Aorta (tissue), 5 donors: ENCODE measurements around the gene ZNF98. TPM values are rescaled to one million over a fixed set of nuclear protein-coding genes. Genes with fewer than 3 reads are reported as not detected.

Source experiments
- ATAC-seq: fragments of 200-7000 bp; cut with Tn5 transposase; one replicate; pipeline ENCODE4 v1.9.1; 2022; ENCODE audit warnings: moderate library complexity; ENCODE audit not compliant: low FRiP score
- DNase-seq, 2 donors: peaks; one replicate each; pipeline ENCODE4 v3.0.0-alpha.2; 2020
- H3K27ac ChIP-seq, 2 donors: one replicate each; pipeline ENCODE4 v1.5.1; 2013; ENCODE audit warnings: low read length in 2 of 2, mild to moderate bottlenecking in 2 of 2, moderate library complexity in 2 of 2, control low read depth in 1 of 2, inconsistent platforms in 1 of 2, low read depth in 1 of 2
- H3K27me3 ChIP-seq, 2 donors: one replicate each; pipeline ENCODE4 v1.6.1; 2013; ENCODE audit warnings: control low read depth in 1 of 2, low read length in 1 of 2, mild to moderate bottlenecking in 1 of 2, moderate library complexity in 1 of 2; ENCODE audit not compliant: insufficient read depth in 2 of 2, control insufficient read depth in 1 of 2
- H3K36me3 ChIP-seq, 2 donors: one replicate each; pipeline ENCODE4 v1.6.1; 2013; ENCODE audit warnings: control low read depth in 1 of 2, low read length in 1 of 2, mild to moderate bottlenecking in 1 of 2; ENCODE audit not compliant: insufficient read depth in 2 of 2, control insufficient read depth in 1 of 2
- H3K4me1 ChIP-seq, 2 donors: one replicate each; pipeline ENCODE4 v1.6.1; 2013; ENCODE audit warnings: low read length in 2 of 2, control low read depth in 1 of 2, mild to moderate bottlenecking in 1 of 2, moderate library complexity in 1 of 2; ENCODE audit not compliant: insufficient read depth in 2 of 2, control insufficient read depth in 1 of 2
- H3K4me3 ChIP-seq, 2 donors: one replicate each; pipeline ENCODE4 v1.5.1; 2013; ENCODE audit warnings: low read length in 2 of 2, control low read depth in 1 of 2, mild to moderate bottlenecking in 1 of 2
- H3K9me3 ChIP-seq: one replicate; pipeline ENCODE4 v1.6.1; 2013; ENCODE audit warnings: mild to moderate bottlenecking, low read length; ENCODE audit not compliant: control insufficient read depth
- WGBS, 2 donors: extraction: QIAGEN DNeasy Blood & Tissue Kit; methylation state at CpG; one replicate each; pipeline ENCODE4 v1.1.7; 2013; 5-methylcytosine and 5-hydroxymethylcytosine counted together
- intact Hi-C, 2 donors: fragments of 100-400 bp; cut with DNase I; formaldehyde crosslinking; loops; one replicate each; pipeline versions ENCODE4 v1.14.2 to v1.15.0; 2022
- long read RNA-seq, 2 donors: library from polyadenylated mRNA; unstranded; transcript quantifications; one replicate each; pipeline ENCODE4 v2.0.0, GENCODE V29; 2020 to 2021
- polyA plus RNA-seq, 2 donors: library from polyadenylated mRNA; stranded (reverse); fragments of 200-250 nt; gene quantifications; one replicate each; pipeline ENCODE4 v1.2.3, GENCODE V29; 2013
- total RNA-seq, 2 donors: library from RNA; stranded (reverse); fragmentation: NEBNext Ultra II Directional; extraction: Animal tissue kit (Norgen Biotek cat#: 25700); gene quantifications; one replicate each; pipeline ENCODE4 v1.2.1, GENCODE V29; 2021
- donor health status: healthy with polysubstance abuse.
- donor health status: Bipolar disorder and iron deficiency.
- donor health status: DM: no; HTN: no; CAD: no.
- donor health status: DM: no; HTN: no; CAD: no.
- donor health status: DM: yes; HTN: yes; CAD: no.

The ZNF98 gene
- total RNA-seq: 1 to 10 TPM; 4.4 to 4.9 TPM
- under 1 TPM in 1 of 2 donors, not detected in 1; 0.18 TPM for polyA plus RNA-seq
- long read RNA-seq, donor 1, partial matches to known transcripts: 0 of 8 reads
- long read RNA-seq, donor 1, other reads (novel, unspliced or antisense): 6 of 8 reads
- long read RNA-seq, donor 2, partial matches to known transcripts: 0 of 8 reads
- long read RNA-seq, donor 2, other reads (novel, unspliced or antisense): 8 of 8 reads

DNA sequence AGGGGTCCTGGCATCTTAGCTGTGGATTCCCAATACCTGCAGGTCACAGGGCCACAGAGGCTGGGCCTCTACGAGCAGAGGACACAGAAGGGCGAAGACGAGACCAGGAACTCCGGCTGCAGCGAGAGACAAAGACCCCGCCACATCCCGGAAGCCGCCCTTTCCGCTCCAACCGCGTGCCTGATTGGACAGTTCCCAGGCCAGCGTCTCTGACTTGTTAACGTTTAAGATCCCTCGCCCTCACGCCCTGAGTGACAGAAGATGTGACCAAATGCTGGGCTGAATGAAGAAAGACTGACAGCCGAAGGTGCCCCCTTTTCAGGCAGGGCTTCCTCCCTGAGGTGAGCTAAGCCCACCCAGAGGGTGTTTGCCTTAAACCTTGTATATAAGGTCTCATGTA lies at the start of gene ZNF98:
ZNF98 (minus strand) TSS at position 136 of the 400 bp plus-strand sequence; CDS start at position 14, 122 bp downstream.
- H3K4me3 ChIP-seq: peak within 1 kb of the TSS in 1 of 2 donors; percentile 10
- 2 to 4% methylated on average over 16 of the region's 16 CpGs for WGBS, 2 donors
- intact Hi-C loops: no loop called here

DNA sequence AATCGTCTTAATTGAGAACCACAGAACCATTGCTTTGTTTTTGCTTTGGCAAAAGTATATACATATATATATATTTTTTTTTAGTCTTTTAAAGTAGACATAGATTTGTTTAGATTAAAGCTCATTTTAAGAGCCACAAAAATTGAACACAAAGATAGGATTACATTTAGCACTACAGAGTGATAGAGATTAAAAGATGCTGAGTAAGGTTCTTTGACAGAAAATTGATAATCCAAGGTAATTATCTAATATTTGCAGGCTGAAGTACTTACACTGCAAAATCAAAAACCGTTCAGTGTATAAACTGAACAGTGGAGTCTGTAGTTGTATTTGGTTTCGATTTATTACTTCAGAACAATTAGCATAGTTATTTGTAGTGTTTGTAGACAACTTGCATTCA lies 24.5 kb upstream of the ZNF98 start:
- DNase-seq (no peak), ATAC-seq (no peak)
- Histone ChIP-seq H3K27me3 (no peaks in the 10 kb centered on the region), H3K4me3 (no peak overlapping the region), H3K27ac (no peak overlapping the region), H3K9me3 (peaks cover 12% of the 10 kb centered on the region), H3K36me3 (no peaks in the 10 kb centered on the region), H3K4me1 (no peaks in the 10 kb centered on the region)
- intact Hi-C loops: no loop called here
- 74 to 78% methylated on average over 3 of the region's 3 CpGs for WGBS, 2 donors

More for the DNA sequence above, at the start of gene ZNF98:
- H3K27me3 ChIP-seq: no peaks in the 10 kb centered on the region
- H3K36me3 ChIP-seq: no peaks in the 10 kb centered on the region
- ATAC-seq (peak; percentile 56), DNase-seq (peak; percentile 53 to 87)
- peaks cover 2% of the 10 kb centered on the region for H3K9me3 ChIP-seq
- H3K27ac ChIP-seq: no peak within 1 kb of the TSS
- no peaks in the 10 kb centered on the region for H3K4me1 ChIP-seq

DNA sequence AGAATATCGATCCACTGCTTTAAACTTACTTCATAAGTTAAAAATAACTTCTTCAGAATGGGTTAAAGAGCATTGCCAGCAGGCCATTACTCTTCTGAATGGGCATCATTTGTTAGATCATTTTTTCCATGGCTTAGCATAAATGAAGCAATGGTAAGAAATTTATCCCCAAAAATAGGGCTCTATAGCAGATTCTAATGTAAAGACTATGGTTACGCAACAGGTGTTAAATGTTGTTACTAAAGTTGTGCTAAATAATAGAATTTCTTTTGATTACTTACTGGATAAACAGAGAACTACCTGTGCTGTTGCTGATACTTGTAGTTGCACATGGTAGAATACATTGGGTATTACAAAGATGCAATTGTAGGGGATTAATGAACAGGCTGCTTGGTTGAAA lies 15.9 kb upstream of the ZNF98 start:
- Histone ChIP-seq H3K27ac (no peak overlapping the region), H3K27me3 (no peaks in the 10 kb centered on the region), H3K4me1 (no peaks in the 10 kb centered on the region), H3K36me3 (no peaks in the 10 kb centered on the region), H3K9me3 (peaks cover 8% of the 10 kb centered on the region), H3K4me3 (no peak overlapping the region)
- intact Hi-C loops: no loop called here
- WGBS, 2 donors: 73 to 93% methylated on average over 2 of the region's 2 CpGs
- DNase-seq (no peak), ATAC-seq (no peak)

DNA sequence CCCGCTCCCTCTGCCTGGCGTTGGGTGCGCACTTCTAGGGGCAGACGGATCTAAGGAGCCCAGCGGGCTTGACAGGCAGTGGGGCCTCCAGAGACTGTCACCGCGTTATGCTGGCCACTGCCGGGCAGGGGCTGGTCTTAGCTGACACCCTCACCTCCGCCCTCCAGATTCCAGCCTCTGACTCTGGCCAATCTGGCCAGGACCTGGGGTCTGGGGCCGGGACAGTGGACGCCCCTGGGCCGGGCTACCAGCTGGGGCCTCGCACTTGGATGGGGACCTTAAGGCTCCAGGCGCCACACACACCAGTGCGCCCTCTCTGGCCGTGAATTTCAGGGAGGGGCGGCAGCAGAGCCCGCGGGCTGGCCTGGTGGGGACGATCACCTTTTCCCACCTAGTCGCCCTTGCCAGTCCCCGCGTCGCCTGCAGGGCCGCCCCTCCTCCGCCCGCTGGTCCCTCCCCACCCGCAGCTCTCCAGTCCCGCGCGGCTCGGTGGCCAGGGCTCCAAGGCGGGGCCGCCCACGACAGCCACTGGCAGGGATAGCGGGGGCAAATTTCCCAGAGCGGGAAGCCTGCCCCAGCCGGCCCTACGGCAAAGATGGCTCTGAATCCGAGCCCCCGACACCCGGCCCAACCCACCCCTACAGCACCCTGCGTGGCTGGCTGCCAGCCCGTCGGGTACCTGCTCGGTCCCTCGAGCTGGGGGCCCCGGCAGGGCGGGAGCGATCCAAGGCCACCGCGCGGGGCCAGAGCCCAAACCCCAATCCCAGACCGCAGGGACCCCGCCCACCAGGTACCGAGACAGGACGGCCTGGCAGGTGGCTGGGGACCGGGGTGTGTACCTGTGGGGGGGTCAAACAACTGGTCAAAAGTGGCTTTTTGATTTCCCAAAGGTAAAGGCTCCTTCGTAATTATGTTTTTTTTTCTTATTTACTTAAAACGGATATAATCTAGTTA lies 6.1 kb upstream of the ZNF98 start:
- no peaks in the 10 kb centered on the region for H3K9me3 ChIP-seq
- H3K27me3 ChIP-seq: no peaks in the 10 kb centered on the region
- intact Hi-C loops: no loop called here
- WGBS, 2 donors: 3 to 5% methylated on average over 52 to 60 of the region's 60 CpGs
- no peak for ATAC-seq
- H3K27ac ChIP-seq: no peak overlapping the region
- H3K4me1 ChIP-seq: no peaks in the 10 kb centered on the region
- H3K4me3 ChIP-seq: peak overlapping the region in 1 of 2 donors; percentile 32
- no peaks in the 10 kb centered on the region for H3K36me3 ChIP-seq
- no peak for DNase-seq

DNA sequence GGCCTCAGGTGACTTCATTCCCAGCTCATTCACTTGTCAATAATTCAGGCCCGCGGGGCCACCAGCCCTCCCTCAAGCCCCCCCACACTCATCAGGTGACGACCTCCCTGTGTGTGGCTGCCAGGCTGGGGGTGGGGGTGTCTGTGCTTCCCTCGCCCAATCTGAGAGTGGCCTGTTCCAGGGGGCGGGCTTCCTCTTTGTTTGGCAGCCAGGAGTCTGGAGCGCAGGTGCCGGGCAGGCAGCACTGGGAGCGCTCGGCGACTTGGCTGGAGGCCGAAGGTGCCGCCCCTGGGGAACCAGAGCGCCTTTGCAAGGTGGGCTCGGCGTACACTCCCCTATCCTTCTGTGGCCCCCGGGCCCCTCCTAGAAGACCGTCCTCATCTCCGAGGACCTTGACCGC lies 5.4 kb upstream of the ZNF98 start:
- no peaks in the 10 kb centered on the region for H3K9me3 ChIP-seq
- H3K27me3 ChIP-seq: no peaks in the 10 kb centered on the region
- H3K4me3 ChIP-seq: peak overlapping the region in 1 of 2 donors; percentile 32
- no peak overlapping the region for H3K27ac ChIP-seq
- no peaks in the 10 kb centered on the region for H3K36me3 ChIP-seq
- 1 to 2% methylated on average over 17 to 19 of the region's 19 CpGs for WGBS, 2 donors
- intact Hi-C loops: no loop called here
- ATAC-seq: peak; percentile 15
- no peak for DNase-seq
- H3K4me1 ChIP-seq: no peaks in the 10 kb centered on the region

DNA sequence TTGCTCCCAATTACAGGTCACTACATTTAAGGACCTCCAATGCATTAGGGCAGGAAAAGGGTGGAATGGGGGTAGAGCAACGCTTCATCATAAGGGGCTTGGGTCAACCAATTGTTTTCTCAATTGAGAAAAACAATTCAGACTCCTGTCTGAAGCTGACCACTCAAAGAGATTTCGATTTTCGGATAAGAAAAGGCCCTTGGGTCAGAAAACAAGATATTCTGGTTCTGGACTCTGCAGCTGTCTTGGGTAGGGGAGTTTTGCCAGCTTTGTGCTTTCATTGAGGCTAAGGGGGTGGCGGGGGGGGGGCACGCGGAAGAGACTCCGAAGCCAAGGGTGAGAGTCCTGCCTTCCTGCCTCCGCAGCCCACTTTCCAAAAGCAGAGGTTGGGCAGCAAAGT lies 4.8 kb upstream of the ZNF98 start:
- Histone ChIP-seq H3K4me3 (no peak overlapping the region), H3K9me3 (no peaks in the 10 kb centered on the region), H3K27me3 (no peaks in the 10 kb centered on the region), H3K36me3 (no peaks in the 10 kb centered on the region), H3K27ac (no peak overlapping the region), H3K4me1 (no peaks in the 10 kb centered on the region)
- no peak for DNase-seq
- WGBS, 2 donors: 42 to 59% methylated on average over 8 of the region's 8 CpGs
- intact Hi-C loops: no loop called here
- no peak for ATAC-seq

DNA sequence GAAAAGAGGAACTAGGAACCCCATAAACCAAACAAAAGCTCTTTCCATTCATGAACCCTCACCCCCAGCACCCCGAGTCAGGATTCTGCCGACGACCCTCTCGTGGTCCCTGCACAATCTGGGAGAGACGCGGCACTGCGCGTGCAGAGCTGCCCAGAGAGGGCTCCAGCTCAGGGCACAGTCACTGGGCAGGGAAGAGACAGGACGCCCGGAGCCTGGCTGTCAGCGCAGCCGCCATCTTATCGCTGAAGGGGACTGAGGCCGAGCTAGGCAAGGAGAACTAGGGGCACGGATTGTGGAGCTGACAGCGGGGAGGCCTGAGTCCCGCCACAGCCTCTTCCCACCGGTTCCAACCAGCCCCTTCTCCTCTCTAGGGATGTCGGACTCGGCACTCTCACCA lies 349 bp downstream of the ZNF98 start:
- WGBS, 2 donors: 1 to 3% methylated on average over 20 of the region's 20 CpGs
- Histone ChIP-seq H3K4me3 (peak overlapping the region in 1 of 2 donors; percentile 10), H3K27me3 (no peaks in the 10 kb centered on the region), H3K4me1 (no peaks in the 10 kb centered on the region), H3K27ac (no peak overlapping the region), H3K36me3 (no peaks in the 10 kb centered on the region), H3K9me3 (peaks cover 2% of the 10 kb centered on the region)
- ATAC-seq (no peak), DNase-seq (no peak)
- intact Hi-C loops: no loop called here

DNA sequence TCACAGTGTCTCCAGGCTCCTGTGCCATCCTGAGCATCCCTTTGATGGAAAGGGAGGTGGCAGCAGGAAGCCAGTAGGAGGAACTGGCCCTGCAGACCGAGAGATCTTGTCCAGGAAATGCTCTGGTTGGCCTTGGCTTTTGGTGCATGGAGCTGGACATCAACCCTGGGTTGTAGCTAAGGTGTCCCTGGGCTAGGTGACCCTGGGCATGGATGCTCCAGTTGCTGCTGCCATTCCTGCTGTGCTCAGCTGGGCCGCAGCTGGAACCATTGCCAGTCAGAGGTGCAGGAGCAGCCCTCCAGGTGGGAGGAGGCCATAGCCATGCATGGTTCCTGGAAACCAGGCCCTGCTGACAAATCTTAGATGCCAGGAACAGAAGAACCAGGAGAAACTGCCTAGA lies 67.5 kb downstream of the ZNF98 start:
- intact Hi-C loops: no loop called here
- Histone ChIP-seq H3K36me3 (no peaks in the 10 kb centered on the region), H3K4me1 (no peaks in the 10 kb centered on the region), H3K4me3 (no peak overlapping the region), H3K27ac (no peak overlapping the region), H3K9me3 (peaks cover 1% of the 10 kb centered on the region), H3K27me3 (no peaks in the 10 kb centered on the region)
- WGBS, 2 donors: 59 to 70% methylated on average over 2 of the region's 2 CpGs
- ATAC-seq (no peak), DNase-seq (no peak)
